Parathyroid adenoma (tissue), 2 donors: ENCODE results near the gene SNX20.

Experiments used
- H2AFZ ChIP-seq: fragments of 300-600 bp; sonication (generic); one replicate; pipeline ENCODE4 v1.7.0; 2017; ENCODE audit warnings: antibody characterized with exemption, mild to moderate bottlenecking
- H3K27ac ChIP-seq: fragments of 300-600 bp; sonication (generic); one replicate; pipeline ENCODE4 v1.7.0; 2017
- H3K27me3 ChIP-seq: fragments of 300-600 bp; sonication (generic); one replicate; pipeline ENCODE4 v1.7.0; 2017; ENCODE audit warnings: low read length; ENCODE audit not compliant: control insufficient read depth, insufficient read depth
- H3K36me3 ChIP-seq: fragments of 300-600 bp; sonication (generic); one replicate; pipeline ENCODE4 v1.7.0; 2017; ENCODE audit warnings: low read length; ENCODE audit not compliant: control insufficient read depth, insufficient read depth
- H3K4me1 ChIP-seq: fragments of 300-600 bp; sonication (generic); one replicate; pipeline ENCODE4 v1.7.0; 2017; ENCODE audit warnings: control low read depth
- H3K4me2 ChIP-seq: fragments of 300-600 bp; sonication (generic); one replicate; pipeline ENCODE4 v1.7.0; 2017; ENCODE audit warnings: low read length
- H3K4me3 ChIP-seq: fragments of 300-600 bp; sonication (generic); one replicate; pipeline ENCODE4 v1.7.0; 2017; ENCODE audit warnings: low read depth, low read length
- H3K79me2 ChIP-seq: fragments of 300-600 bp; sonication (generic); one replicate; pipeline ENCODE4 v1.7.0; 2017; ENCODE audit warnings: control low read depth
- H3K9ac ChIP-seq: fragments of 300-600 bp; sonication (generic); one replicate; pipeline ENCODE4 v1.7.0; 2017; ENCODE audit warnings: mild to moderate bottlenecking
- H3K9me3 ChIP-seq: fragments of 300-600 bp; sonication (generic); one replicate; pipeline ENCODE4 v1.7.0; 2017; ENCODE audit warnings: low read length; ENCODE audit not compliant: control insufficient read depth
- CTCF ChIP-seq: fragments of 300-600 bp; sonication (generic); IDR thresholded peaks from one replicate; pipeline ENCODE4 v1.7.0; 2017; ENCODE audit warnings: antibody characterized with exemption, mild to moderate bottlenecking
- donor health status: primary hyperparathyroidism.

SNX20 gene

GRCh38 chr16:50665128-50665878 lies 15.8 kb downstream of the SNX20 start:
- no peaks in the 10 kb centered on the region for H3K4me1 ChIP-seq
- H3K79me2 ChIP-seq, result no peaks in the 10 kb centered on the region
- H3K4me2 ChIP-seq, result peak overlapping the region; percentile 59
- H3K27ac ChIP-seq, result peak overlapping the region; percentile 0
- no peaks in the 10 kb centered on the region for H3K36me3 ChIP-seq
- H2AFZ ChIP-seq, result peak overlapping the region; percentile 74
- no peaks in the 10 kb centered on the region for H3K9me3 ChIP-seq
- peak; percentile 94 for TF ChIP-seq CTCF
- H3K4me3 ChIP-seq, result peak overlapping the region; percentile 35
- H3K9ac ChIP-seq, result no peak overlapping the region
- no peaks in the 10 kb centered on the region for H3K27me3 ChIP-seq

DNA sequence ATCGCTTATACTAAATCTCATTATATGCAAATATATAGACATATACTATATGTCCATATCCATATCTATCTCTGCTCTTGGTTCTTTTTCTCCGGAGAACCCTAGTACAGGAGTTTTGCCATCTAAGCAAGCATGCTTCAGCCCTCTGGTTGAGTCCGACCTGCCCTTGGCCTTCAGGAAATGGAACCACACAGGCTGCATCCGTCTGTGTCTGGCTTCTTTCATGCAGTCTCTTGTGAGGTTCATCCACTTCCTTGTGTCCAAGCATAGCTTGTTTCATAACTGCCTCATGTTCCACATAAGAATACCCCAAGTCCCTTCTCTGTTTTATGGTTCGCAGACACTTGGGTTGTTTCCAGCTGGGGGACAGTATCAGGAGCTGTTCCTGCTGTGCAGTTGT lies 16.8 kb downstream of the SNX20 start:
- Histone ChIP-seq H2AFZ (no peak overlapping the region), H3K4me1 (no peaks in the 10 kb centered on the region), H3K79me2 (no peaks in the 10 kb centered on the region), H3K9me3 (no peaks in the 10 kb centered on the region), H3K4me3 (no peak overlapping the region), H3K27me3 (no peaks in the 10 kb centered on the region), H3K4me2 (no peak overlapping the region), H3K9ac (no peak overlapping the region), H3K36me3 (no peaks in the 10 kb centered on the region), H3K27ac (no peak overlapping the region)
- TF ChIP-seq CTCF, result no peak

- Histone ChIP-seq H3K27me3 (no peaks in the 10 kb centered on the region), H3K9me3 (no peaks in the 10 kb centered on the region), H3K79me2 (no peaks in the 10 kb centered on the region), H3K36me3 (no peaks in the 10 kb centered on the region), H3K9ac (no peak overlapping the region), H3K4me2 (no peak overlapping the region), H2AFZ (no peak overlapping the region), H3K4me3 (no peak overlapping the region), H3K27ac (no peak overlapping the region), H3K4me1 (no peaks in the 10 kb centered on the region)
- no peak for TF ChIP-seq CTCF
Measured at GRCh38 chr16:50662306-50662940, 18.7 kb downstream of the SNX20 start.

DNA sequence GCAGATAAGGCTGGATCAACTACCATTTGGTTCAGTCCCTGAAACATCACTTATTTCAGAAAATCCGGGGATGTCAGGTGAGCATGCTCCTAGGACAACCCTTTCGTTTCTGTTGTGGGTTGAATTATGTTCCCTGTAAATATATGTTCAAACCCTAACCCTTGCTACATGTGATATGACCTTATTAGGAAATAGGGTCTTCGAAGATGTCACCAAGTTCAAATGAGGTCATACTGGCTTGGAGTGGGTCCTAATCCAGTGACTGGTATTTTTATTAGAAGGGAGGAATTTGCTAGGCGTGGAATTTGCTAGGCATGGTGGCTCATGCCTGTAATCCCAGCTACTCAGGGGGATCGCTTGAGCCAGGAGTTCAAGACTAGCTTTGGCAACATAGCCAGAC lies 21.3 kb downstream of the SNX20 start:
- TF ChIP-seq CTCF, result no peak
- H3K27ac ChIP-seq, result no peak overlapping the region

More for the DNA sequence above, 21.3 kb downstream of the SNX20 start:
- Histone ChIP-seq H3K36me3 (no peaks in the 10 kb centered on the region), H3K4me1 (no peaks in the 10 kb centered on the region), H3K79me2 (no peaks in the 10 kb centered on the region), H3K4me2 (no peak overlapping the region), H3K4me3 (no peak overlapping the region), H3K27me3 (no peaks in the 10 kb centered on the region), H3K9me3 (no peaks in the 10 kb centered on the region), H3K9ac (no peak overlapping the region), H2AFZ (no peak overlapping the region)
